HG02981 (cell line): ENCODE measurements around the gene STMP1.

Experiments used
- ATAC-seq: cut with Tn5 transposase; IDR thresholded peaks from one replicate; pipeline ENCODE4 v1.9.1; 2021; ENCODE audit warnings: mild to moderate bottlenecking, moderate library complexity; ENCODE audit not compliant: unreplicated experiment

The STMP1 gene

GRCh38 chr7:135718794-135719437, 56.6 kb downstream of the STMP1 start:
- no peak for ATAC-seq

- no peak for ATAC-seq
Observed at GRCh38 chr7:135719688-135720087, 57.4 kb downstream of the STMP1 start.

DNA sequence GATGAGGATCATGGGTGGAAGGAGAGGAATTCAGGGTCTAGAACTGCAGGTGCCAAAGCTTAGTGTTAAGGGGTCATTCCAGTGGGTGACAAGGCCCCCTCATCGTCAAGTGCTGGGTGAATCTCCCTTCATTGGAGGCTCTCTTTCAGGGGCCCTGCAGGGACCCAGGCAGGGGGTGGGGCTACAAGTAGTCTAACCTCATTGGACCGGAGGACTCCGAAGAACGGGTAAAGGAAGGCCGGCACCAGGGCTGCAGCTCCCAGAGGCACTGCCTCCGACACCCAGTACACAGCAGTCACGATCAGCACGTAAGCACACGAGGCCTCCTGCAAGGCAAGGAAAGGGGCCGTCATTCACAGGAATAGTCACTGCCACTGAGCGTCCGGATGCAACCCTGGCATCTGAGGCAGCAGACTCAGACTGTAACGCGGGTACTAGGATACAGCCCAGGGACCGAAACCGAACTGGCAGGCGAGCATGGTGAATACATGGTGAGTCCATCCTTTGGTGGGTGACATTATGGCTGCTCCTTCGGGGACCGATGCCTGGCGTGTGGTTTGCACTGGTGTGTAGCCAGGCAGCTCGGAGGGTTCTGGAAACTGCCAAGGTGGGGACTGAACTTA, 59.0 kb downstream of the STMP1 start:
- ATAC-seq = no peak

DNA sequence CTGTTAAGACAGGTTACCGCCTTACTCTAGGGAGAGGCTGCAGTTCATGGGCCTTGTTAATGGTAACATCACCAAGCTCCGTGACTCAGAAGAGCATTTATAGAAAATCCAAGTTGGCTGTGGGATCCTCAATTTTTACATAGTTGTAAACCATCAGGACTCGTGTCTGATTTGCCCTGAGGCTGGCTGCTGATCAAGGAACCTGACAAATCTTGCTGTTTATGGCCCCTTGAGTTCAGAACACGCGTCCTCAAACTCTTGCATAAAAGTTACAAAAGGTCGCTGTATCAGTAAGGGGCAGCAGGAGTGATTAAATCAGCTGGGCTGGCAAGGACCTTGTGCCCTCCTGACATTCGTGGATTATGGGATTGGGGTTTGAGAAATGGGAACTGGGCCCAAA, 61.1 kb downstream of the STMP1 start:
- no peak for ATAC-seq
